Activated CD8-positive, alpha-beta memory T cell treated with anti-CD3 and anti-CD28 coated beads, Interleukin-2, amount 50 U/mL, for 24 hours (primary cell): Measurements from ENCODE around the gene UGP2.

Source experiments
- DNase-seq: peaks from one replicate; pipeline ENCODE4 v3.0.0-alpha.2; 2020; ENCODE audit errors: extremely low read depth

Gene UGP2

DNA sequence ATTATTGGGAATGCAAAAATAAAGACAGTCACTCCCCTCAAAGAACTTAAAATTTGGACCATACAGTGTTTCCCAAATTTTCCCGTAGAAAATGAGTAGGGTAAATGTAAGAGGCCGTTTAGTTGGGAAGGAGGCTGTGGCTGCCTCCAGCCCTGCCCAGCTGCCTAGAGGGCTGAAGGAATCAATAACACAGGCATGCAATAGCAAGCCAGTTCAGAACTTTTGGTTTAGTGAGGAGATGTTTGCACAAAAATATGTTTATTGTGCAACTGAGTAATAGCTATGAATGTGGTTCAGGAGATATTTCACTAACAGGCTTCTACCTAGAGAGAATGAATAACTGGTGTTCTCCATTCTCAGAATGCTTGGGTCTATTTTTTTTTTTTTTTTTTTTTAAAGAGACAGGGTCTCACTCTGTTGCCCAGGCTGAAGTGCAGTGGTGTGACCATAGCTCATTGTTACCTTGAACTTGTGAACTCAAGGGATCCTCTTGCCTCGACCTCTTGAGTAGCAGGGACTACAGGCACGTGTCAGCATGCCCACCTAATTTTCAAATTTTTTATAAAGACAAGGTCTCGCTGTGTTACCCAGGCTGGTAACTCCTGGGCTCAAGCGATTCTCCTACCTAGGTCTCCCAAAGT, 23.6 kb downstream of the UGP2 start:
- DNase-seq = no peak

DNA sequence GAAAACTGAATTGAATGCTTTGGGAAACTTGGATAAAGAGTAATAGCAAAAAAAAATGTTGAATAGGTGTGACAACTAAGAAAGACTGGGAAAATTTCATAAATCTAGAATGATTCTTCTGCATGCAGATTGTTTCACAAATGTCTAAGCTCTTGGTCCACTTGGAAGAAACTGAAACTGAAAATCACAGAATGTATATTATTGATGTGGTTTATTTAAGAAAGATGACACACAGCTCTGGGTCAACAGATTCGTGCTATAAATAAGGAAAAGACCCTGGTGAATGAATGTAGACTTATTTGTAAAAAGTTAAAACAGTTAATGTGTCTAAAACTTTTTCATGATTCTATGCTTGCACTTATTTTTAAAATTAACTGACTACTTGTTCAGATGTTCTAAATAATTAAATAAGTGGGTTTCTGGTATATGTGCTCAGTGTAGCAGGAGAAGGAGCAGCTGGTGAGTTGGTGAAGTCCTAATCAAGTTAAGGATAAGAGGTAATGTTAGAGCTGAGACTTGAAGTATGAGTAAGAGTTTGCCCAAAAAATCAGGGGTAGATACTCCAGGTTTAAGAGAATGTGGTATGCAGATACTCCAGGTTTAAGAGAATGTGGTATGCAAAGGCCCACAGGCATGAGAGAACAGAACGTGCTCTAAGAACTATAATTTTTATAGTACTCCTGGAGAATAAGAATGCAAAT, 24.5 kb downstream of the UGP2 start:
- DNase-seq = no peak

DNA sequence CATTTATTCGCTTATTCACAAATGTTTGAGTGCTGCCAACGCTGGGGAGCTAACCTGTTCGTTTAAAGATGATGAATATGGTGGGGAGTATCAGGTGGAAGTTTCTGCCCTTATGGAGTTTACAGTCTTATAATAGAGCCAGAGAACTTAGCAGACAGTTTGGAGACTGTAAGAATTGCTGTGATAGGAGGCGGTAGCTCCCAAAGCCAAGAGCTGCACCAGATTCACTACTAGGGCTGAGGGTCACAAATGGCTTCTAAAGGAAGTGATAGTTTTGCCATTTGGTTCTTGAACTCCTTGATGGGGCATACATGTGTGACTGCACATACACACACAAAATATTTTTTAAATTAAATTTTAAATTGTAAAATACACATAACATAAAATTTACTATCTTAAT, 29.0 kb downstream of the UGP2 start:
- DNase-seq = no peak

DNA sequence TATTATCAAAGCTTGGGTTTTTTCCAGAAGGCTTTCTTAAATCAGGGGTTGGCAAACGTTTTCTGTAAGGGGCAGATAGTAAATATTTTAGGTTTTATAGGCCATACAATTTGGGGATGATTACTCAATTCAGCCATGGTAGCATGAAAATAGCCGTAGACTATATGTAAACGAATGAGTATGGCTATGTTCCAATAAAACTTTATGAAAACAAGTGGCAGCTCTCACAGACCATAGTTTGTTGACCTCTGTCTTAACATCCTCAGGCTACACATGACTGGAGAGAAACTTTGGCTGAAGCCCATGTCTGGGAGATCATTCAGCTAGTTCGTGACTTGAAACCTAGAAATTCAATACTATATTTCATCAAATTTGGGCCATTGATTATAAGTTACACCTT, 30.2 kb downstream of the UGP2 start:
- DNase-seq = no peak

DNA sequence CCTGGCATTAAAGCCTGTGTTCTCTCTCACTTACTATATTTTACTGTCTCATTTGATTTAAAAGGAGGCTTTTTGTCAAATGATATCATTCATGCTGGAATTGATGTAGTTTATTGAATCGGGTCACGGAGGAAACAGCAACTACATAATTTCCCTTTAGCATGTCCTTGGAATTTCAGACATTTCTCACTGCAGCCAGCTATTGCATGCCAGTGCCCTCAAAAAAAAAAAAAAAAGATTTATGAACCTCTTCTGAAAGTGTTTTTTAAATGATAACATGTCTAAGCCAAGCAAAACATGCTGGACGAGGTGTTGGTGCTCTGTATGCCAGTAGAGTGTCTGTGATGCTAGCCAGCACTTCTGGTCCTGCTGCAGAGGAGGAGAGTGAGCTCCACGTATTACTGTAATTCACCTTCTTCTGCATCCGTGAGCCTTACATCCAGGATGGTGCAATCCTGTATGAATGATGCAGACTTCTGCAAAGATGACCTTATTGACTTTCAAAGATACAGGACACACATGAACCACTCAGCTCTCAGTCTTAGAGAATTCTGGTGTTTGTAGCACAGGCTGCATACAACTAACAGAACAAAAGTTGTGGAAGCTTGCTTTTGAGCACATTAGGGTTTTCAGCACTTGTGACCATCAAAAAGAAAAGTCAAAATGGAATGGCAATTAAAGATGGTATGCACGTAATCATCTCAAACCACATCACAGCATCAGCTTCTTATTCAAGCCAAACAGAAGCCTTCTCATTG, 31.1 kb downstream of the UGP2 start:
- DNase-seq = no peak

DNA sequence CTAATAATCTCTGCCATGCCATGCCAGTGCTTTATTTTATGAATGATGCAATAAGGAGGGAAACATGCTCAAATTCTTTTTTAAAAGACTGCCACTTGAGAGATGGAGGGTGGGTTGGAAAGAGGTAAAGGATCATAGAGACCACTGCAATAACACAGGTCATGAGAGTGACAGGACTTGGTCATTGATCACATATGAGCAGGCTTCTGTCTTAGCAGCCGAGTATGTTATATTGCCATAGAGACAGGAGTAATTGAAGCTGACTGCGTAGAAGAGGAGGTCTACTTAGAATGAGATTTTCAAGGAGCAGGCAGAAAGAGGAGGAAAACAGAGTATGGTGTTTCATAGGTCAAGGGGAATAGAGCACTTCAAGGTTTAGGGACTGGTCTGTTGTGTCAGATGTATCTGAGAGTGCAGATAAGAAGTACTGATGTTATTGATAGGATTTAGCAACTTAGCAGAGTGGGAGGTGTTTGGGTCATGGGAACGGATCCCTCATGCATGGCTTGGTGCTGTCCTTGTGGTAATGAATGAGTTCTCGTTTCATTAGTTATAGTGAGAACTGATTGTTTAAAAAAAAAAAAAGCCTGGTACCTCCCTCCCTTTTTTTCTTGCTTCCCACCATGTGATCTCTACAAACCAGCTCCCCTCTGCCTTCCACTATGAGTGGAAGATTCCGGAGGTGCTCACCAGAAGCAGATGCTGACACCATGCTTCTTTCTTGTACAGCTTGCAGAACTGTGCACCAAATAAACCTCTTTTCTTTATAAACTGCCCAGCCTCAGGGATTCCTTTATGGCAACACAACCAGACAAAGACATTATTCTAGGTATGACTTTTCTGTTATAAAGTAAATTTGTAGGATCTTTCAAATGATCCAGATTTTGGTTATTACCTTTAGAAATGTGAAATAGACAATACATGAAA, 32.8 kb downstream of the UGP2 start:
- DNase-seq = no peak

DNA sequence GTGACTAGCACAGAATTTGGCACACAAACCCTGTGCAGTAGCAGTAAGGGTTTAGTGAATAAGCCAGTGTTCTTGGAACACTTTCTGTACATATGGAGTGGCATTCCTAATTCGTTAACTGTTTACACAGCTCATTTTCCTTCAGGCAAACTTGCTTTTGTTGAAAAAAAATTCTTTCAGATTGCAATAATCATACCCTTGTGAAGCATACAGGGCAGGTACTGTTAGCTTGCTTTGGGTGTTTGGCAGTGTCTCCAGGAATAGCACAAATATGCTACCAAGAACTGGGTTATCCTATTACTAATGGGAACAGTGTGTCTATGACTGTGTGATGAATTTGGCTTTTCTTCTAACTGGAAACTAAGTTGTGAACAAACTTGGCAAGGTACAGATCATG, 33.4 kb downstream of the UGP2 start:
- no peak for DNase-seq

DNA sequence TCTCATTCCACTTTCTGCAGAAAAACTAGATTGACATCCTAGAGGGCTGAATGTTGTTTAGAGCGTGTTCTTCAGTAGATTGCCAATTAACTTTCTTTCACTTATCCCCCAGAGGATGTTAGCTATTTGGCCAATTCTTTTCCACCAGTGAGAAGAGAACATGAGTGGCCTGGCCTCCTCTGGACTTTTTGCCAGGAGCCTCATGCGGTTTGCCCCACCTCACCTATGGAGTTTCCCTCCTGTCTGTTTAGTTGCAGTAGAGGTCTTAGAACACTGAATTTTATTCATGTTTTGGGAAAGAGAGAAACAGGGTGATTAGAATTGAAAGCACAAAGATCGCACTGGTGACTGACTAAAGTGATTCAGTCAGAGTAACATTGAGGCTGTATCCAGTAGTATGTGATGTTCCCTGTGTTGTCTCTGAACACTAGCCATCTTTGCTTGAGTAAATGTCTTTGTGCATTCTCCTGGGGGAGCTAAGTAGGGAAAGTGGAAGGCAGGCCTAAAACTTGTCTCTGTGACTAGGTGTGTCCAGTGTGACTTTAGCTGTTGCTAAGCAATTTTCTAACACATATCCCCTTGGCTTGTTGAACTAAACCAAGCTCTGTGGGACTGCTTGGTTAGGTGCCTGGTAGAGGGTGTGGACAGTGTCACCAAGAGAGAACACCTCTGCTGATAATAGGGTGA, 34.0 kb downstream of the UGP2 start:
- no peak for DNase-seq

DNA sequence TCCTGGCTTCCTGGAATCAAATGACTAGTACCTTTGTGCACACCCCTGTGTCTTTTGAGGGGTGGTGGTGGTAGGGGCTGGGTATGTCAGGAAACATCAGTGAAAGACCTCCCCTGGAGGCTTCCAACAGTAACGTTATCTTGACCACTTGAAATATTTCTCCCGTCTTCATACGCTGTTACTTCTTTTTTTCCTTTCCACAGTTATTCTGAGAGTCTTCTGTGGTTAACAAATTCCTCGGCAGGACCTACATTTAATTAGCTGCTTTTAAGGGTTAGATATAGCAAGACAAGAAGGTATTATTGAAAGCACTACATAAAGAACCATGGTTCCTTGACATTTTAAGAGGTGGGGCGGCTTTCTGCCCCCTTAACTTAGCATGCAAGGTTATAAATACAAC, 34.6 kb downstream of the UGP2 start:
- DNase-seq = no peak

DNA sequence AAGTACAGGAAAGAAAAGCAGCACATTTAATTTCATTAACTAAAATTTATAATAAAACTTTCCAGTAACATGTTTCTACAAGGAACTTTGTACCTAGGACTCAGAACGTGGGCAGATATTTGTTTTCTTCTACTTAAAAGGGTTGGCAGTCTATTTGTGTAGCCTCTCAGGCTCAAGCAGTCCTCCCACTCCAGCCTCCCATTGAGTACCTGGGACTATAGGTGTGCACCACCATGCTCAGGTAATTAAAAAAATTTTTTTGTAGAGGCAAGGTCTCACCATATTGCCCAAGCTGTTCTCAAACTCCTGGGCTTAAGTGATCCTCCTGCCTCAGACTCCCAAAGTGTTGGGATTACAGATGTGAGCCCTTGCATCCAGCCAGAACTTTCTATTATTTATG, 36.8 kb downstream of the UGP2 start:
- no peak for DNase-seq

DNA sequence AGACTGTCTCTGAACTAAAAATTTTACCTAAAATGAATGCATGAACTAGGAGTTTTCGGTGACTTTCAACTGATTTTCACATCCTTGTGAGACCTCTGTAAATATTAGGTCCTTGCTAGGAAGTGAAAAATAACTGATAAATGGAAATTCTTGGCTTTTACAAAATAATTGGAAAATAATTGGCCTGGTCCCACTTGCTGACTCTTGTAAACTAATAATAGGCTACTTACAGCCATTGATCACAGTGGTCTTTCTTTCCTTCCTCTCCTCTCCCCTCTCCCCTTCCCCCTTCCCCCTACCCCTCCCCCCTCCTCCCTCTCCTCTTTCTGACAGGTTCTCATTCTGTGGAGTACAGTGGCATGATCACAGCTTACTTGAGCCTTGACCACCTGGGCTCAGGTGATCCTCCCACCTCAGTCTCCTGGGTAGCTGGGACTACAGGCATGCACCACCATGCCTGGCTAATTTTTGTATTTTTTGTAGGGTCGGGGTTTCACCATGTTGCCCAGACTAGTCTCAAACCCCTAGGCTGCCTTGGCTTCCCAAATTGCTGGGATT, 38.3 kb downstream of the UGP2 start:
- DNase-seq = no peak

DNA sequence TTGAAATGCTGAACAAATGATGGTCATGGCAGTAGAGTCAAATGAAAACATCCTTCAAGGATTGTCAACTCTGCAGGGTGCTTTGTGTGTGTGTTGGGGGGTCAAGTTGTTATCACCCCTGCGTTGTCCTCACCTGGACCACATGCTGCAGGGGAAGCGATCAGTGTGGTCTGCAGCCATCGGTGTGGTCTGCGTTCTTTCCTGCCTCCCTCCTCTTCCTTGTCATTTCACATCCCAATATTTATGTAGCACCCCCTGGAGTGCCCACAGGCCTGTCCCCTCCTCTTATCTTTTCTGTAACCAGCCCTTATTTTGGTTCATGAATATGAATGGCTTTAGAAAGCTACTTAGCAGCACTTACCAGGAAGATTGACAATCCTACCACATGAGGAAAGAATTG, 38.9 kb downstream of the UGP2 start:
- no peak for DNase-seq

DNA sequence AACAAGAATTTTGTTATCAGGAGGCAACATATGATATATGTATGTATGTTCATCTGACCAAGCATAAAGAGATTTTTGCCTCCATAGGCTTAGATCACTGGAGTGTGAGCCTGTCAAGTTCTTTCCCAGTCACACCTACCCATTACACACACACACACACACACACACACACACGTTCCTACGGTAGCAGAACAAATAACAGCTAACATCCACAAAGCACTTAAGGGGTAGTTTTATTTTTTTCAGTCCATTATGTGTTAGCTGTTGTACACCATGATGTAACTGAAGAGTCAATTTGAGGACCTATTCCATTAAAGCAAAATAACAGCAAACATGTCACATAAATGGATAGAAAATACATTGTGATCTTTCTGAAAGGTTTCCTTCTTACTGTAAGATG, 39.5 kb downstream of the UGP2 start:
- DNase-seq = no peak

DNA sequence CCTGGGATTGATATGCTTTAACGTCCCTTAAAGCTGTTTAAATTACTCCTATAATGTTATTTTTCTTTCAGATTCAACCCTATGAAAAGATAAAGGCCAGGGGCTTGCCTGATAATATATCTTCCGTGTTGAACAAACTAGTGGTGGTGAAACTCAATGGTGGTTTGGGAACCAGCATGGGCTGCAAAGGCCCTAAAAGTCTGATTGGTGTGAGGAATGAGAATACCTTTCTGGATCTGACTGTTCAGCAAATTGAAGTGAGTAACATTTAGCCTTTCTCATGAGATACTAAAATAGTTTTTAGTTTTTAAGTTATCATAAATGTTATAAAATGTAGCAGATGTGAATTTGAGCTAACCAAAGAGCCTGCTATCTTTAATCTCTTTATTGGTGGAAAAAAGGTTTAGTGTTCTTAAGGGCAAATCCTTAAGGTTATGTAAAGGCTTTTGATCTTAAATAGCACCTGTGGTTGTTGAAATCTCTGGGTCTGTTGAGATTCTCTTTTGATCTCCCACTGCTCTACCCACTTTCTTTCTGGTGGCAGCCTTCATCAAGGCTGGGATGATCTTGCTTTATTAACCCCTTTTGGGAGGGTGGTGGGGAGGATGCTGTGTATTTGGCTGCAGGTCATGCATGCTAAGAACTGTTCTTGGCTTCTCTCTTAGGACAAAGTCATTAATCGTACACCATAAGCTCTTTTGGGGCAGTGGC, 40.9 kb downstream of the UGP2 start:
- no peak for DNase-seq

DNA sequence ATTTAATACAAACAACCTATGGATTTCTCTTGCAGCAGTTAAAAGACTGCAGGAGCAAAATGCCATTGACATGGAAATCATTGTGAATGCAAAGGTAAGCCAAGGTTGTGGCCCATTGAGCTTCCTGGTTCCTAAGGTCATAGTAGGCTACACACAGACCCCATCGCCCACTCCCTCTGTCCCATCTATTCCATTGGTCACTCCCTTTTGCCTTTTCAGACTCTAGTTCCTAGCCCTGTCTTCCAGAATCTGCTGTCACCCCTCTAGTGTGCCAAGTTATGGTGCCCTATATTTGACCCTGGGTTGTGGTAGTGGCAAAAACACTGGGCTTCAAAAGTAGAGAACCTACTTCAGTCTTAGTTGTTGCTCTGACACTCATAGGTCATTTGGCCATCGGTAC, 44.7 kb downstream of the UGP2 start:
- no peak for DNase-seq

DNA sequence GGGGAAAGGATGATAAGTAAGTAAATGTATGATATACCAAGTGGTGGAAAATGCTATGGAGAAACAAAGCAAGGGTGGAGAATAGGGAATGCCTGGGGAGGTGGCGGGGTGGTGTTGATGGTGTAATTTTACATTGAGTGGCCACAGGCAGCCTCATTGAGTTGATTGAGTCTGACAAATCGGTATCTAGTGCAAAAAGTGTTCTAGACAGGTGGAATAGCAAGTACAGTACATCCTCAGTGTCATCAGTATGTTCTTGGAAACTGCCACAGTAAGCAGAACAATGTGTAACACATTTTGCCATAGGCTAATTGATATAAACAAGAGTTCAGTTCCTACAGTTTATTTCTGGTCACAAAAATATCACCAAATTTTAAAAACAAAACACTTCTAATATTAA, 46.4 kb downstream of the UGP2 start:
- DNase-seq = no peak

DNA sequence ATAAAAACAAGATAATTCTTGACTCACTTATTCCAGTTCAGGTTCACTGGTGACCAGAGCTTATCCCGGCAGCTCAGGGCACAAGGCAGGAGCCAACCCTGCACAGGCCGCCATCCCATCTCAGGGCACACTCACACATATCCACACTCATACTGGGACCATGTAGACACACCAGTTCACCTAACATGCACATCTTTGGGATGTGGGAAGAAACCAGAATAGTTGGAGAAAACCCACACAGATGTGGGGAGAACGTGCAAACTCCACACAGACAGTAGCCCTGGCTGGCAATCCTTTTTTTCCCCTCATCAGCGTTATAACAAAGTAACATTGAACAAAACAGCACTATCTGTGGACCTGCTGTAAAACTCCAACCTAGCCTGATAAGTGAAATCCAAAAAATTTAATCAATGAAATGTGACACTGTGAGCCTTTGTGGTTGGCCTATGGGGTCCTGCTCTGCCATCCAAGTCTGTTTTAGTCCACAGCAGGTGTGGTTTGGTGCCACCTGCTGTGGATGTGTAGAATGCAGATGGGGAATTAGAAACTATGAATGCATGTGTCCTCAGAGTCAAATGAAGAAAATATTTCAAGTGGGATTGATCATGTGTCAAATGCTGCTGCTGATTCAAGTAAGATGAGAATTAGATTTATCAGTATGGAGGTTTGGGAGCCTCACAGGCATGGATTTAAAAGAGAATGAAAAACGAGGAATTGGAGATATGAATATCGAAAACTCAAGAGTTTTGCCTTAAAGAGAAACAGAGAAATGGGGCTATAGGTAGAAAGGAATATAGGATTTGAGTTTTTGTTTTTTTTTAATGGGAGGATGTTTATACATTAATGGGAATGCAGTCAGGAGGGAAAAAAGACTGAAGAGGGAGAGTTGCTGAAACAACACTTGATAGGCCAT, 47.0 kb downstream of the UGP2 start:
- DNase-seq = no peak

DNA sequence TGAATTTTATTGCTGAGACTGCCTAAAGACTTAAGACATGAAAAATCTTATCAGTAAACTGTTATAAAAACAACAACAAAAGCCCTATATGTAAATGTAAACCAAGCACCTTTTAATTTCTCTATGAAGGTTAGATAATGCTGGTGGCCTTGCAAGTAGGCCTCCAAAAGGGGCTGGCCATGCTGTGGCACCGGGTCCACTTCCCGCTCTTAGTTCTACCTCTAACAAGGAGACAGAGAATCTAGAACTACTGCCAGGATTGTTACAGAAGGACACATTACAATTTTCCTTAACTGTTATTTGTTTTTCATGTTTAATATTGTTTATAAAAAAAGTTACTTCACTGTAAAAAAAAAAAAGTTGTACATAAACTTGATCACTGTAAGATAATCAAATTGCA, 49.0 kb downstream of the UGP2 start:
- DNase-seq = no peak

DNA sequence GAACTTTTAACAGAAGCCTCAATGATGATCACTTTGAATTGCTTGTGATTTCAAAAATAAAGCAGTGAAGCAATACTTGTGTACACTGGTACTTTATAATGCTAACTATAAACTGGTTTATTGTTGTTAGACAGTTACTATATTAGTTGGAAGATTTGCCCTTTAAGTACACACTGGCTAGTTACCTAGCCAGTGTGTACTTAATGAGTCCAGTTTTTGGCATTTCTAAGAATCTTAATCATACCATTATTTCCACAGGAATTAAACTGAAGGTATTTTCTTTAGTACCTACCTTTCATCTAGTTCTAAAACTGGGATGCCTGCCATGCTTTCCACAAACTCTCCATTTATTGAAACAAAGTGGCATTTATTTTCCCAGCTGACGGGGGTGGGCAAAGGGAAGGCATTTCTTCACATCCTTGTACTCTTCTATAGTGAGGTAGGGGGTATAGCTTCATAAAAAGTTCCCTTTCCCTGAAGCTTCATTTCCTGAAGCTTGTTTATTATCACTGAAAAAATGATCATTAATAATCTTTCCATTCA, 49.9 kb downstream of the UGP2 start:
- DNase-seq = no peak
